Measurements from ENCODE around the gene GPATCH8.
"Not testable (repeated sequence)": the region's sequence is repeated elsewhere in the genome, so short reads cannot be mapped to it uniquely, and the experiment has no call there.

Gene GPATCH8

DNA sequence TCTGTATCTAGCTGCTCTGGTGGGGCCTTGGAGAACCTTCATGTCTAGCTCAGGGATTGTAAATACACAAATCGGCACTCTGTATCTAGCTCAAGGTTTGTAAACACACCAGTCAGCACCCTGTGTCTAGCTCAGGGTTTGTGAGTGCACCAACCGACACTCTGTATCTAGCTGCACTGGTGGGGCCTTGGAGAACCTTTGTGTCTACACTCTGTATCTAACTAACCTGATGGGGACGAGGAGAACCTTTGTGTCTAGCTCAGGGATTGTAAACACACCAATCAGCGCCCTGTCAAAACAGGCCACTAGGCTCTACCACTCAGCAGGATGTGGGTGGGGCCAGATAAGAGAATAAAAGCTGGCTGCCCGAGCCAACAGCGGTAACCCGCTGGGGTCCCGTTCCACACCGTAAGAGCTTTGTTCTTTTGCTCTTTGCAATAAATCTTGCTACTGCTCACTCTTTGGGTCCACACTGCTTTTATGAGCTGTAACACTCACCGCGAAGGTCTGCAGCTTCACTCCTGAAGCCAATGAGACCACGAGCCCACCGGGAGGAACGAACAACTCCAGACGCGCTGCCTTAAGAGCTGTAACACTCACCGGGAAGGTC is 133.7 kb downstream of the GPATCH8 start:
- peak; percentile 23 for DNase-seq

DNA sequence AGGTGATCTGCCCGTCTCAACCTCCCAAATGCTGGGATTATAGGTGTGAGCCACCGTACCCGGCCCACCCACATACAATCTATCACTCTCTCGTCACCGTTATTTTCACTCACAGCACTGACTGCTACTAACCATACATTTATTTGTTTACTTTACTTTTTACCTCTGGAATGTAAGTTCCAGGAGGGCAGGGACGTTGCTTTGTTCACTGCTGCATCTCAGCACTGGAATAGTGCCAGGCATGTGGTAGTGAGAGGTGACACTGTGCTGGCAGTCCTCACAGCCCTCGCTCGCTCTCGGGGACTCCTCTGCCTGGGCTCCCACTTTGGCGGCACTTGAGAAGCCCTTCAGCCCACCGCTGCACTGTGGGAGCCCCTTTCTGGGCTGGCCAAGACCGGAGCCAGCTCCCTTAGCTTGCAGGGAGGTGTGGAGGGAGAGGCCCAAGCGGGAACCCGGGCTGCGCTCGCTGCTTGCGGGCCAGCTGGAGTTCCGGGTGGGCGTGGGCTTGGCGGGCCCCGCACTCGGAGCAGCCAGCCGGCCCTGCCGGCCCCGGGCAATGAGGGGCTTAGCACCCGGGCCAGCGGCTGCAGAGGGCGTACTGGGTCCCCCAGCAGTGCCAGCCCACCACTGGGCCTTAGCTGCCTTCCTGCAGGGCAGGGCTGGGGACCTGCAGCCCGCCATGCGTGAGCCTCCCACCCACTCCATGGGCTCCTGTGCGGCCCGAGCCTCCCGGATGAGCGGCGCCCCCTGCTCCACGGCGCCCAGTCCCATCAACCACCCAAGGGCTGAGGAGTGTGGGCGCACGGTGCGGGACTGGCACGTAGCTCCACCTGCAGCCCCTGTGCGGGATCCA is 134.6 kb downstream of the GPATCH8 start:
- not testable (repeated sequence) for DNase-seq

DNA sequence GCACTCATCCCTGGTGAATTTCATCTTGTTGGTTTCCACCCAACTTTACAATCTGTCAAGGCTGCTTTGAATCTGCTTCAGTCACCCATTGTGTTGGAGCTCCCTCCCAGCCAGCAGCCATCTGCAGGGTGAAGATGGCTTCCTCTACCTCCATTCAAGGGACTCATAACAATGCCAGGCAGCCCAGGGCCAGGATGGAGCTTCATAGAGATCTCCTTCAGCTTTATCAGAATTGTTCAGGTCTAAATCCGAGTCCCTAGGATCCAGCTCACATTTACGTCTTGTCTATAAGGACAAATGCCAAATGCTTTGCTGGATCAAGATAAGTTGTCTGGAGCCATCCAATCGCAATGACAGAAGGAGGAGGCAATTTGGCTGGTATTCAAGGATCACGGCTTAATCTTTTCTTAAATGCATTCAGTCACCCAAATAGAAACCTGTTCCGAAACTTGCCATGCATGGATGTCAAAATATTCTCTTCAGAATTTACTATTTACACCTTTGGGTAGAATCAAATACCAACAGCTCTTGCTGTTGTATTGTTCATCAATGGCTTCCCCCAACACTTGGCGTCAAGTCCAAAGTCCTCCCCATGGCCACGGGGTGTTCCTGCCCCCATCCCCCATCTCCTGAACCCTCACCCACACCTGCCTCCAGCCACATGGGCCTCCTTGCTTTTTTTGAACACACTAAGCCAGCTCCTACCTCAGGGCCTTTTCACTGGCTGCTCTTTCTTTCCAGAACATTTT is 135.8 kb downstream of the GPATCH8 start:
- DNase-seq, result no peak

DNA sequence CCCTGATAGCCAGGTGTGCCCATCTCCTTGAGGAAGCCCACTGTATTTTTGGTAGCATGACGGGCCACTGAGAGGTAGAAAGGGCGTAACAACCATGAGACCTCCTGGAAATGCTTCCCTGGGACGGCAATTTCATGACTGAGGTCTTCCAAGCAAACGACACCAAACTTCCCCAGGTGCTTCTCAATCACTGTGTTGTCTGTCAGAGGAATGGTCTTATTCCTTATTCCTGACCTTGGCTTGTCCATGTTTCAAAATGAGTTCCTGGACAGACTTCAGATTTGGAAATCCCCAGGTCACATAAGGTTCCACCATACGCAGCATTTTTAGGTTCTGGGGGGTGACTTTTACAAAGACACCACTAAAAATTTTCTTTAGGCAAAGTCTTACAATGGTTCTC is 138.2 kb downstream of the GPATCH8 start:
- not testable (repeated sequence) for DNase-seq

DNA sequence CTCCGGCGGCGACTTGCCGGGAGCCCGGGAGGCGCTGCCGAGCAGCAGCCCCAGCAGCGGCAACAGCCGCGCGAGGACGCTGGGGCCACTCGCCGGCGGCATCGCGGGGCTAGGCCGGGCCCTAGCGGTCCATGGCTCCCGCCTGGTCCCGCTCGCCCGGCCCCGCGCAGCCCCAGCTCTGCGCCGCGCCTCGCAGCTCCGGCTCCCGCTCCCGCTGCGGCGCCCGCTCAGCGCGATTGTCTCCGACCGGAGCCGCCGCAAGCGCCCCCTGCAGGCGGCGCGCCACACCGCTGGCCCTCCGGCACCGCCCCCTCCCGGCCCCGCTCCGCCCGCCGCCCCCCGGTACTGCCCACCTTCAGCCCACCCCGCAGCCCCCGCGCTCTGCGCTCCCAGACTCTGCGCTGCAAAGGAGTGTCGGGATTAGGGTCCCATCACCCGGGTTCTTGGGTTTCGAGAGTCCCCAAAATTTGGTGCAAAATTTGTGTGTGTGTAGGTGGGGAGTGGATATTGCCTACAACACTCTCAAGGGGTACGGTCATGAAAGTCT is 139.5 kb downstream of the GPATCH8 start, which contains the start of gene FAM171A2:
TSS of gene FAM171A2 (minus strand) at position 241 of the 547 bp plus-strand sequence. CDS start at position 102, 139 bp downstream.
- DNase-seq, result peak; percentile 63

DNA sequence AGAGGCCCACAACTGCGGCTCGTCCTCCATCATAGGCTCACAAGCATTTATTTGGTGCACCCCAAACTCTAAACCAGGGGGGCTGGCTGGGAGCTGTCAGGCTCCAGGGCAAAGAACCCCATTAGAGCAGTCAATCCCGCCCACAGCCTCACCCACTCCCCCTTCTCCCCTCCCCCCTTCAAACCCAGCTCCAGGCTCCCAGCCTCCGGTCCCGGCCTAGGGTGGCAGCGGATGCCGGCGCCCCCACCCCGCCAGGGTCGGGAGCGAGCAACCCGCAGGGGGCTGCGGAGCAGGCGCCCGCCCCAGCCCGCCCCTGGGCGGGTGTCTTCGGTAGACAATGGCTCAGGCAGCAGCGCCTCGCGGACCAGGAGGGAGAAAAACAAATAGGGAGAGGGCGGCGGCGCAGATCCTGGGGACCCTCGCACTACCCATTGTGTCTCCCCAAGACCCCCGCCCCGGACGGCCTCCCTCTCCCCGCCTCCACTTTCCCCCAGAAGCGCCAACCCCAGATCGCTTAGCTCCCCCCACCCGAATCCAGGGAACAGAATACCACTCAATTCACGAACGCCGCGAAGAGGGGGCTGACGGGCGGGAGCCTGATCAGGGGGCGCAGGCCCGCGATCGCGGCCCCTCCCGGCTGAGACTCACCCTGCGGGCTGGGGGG is 140.1 kb downstream of the GPATCH8 start:
- DNase-seq, result peak; percentile 69

DNA sequence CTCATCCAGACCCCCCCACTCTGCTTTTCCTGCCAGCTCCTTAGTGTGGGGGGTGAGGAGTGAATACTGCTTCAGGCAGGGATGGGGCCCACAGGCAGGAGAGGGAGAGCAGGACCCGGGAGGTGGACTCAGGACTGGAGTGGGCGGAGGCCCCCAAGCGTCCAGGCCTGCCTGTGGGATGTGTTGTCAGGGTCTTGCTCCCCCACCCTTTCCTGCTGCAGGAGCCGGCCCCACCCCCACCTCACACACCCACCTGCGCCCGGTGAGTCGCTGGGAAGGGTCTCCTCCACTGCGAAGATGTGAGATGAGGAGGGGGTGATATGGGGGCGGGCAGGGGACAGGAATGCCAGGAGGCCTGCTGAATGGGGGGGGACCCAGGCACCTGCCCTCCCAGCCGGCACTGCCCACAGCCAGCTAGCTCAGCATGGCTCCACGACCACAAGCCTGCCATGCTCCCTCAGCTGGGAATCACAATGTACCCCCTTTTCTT is 140.7 kb downstream of the GPATCH8 start:
- DNase-seq, result no peak

DNA sequence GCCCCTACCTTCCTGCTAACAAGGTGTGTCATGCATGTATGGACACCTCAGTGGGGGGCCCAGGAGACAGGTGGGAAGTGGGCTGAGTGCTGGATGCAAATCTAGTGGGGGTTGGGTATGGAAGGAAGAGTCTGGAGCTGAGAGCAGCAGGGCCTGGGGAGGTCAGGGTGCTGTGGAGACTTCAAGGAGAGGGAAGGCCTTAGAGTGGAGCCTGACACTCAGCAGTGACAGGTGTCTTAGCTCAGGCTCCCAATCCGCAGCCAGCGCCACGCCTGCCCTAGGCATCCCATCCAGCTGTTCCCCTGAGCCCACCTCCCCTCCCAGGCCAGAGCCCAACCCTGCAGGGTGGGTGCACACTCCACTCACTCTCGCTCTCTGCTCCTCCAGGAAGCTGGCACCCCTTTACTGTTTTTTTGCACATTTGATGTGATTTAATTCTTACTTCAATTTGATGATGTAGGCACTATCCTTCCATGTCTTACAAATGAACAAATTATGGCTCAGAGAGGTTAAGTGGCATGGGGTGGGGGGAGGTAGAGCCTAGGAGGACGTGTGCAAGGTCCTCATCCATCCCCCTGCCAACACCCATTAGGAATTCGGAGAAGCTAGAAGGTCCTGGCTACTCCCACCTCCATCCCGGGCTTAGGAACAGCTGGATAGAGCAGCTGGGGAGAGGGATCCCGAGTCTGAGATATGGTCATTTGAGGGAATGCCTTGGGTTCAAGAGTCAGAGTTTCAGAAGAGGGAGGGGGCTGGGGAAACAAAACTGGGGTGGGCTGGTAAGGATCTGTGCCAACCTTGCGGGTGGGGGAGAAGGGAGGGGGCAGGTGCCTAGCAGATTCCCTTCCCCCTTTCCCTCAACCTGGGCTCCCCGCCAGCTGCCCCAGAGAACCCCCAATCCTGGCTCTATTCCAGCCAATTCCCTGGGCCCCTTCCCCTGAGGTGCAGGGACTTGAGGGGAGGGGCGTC is 141.6 kb downstream of the GPATCH8 start:
- DNase-seq, result peak; percentile 49

DNA sequence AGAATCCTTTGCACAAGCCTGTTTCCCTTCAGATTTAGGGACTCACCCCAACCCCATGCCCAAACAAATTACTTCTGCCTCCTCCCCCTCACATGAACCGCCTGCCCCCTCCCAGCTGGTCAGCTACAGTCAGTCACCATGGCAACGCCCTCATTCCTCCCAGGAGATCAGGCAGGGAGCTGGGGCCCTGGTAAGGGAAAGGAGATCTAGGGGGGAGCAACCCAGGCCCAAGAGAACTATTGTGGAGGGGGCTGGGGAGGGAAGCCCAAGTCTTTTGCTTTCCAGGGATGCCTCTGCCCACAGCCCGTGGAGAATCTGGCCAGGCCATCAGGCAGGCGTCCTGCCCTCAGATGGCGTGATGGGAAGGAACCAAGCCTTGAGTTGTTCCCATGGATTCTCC is 142.4 kb downstream of the GPATCH8 start:
- DNase-seq, result peak; percentile 35

DNA sequence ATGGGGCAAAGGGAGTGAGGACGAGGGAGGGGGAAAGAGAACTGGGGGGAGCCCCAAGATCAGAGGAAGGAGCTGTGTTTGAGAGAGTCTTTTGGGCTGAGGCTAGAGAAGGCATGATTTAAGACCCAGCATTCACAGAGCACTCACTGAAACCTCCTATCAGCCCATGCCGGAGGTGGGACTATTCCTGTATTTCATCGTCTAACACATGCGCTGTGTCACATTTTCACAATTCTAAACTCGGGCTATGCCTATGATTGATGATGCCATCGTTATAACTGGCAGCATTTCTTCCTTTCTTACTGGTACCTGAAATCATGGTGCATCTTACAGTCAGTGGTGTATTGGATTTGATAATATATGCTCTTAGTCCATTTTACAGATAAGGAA is 143.1 kb downstream of the GPATCH8 start:
- no peak for DNase-seq

DNA sequence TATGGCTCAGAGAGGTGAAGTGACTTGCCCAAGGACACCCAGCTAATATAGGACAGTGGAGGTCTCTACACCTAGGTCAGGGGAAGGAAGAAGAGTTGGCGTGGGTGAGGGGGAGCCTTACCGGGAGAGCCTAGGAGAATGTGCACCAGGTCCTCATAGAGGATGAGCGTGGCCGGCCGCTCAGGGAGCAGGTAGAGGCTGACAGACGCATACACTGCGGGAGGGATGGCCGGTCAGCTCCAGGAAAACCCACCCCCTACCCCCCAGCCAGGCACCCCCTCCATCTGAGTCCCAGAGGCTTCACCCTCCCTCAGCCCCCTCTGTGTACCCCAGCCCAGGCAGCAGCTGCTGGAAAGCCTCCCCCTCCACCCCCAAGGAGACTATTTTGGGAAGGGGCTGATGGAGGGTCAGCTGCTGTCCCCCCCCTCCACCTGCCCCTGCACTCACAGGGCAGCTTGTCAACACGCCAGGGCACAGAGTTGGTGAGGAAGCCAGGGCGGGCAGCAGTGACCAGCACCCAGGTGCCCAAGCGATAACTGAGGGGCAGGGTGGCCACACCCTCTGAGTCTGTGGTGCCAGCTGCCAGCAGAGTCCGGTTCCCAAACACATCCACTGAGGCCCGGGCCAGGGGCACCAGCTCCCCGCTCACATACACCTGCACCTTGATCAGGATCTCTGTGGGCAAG is 143.6 kb downstream of the GPATCH8 start:
- no peak for DNase-seq

DNA sequence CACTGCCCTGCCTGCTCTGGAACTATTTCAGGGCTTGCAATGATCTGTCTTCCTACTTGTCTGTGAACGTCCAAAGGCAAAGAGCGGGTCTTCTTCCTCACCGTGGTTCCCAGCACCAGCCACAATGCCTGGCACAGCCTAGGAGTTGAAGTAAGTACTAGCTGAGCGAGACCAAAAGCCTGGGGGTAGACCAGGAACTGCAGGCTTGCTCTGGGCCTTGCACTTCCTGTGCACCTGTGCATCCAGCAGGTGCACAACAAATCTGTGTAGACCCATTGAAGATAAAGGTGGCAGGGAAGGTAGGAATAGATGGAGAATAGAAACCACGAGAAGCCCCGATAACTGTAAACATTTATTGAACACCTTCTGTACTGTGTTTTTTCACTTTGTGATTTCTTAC is 144.2 kb downstream of the GPATCH8 start:
- DNase-seq, result no peak

DNA sequence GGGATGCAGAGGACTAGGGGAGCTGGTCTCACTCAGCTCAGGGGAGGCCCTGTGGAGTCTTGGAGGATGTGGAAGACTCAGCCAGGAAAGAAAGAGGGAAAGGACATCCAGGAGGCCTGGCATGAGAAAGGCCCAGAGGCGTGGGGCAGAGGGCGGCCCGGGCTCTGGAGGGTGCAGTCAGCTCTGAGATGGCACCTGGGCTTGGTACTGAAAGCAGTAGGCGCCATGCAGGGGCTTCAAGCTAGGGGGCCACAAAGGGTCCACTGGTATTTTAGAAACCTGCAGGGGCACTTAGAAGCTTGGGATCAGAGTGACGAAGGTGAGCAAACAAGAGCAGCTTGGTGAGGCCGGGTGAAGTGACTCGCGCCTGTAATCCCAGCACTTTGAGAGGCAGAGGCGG is 145.1 kb downstream of the GPATCH8 start:
- no peak for DNase-seq

DNA sequence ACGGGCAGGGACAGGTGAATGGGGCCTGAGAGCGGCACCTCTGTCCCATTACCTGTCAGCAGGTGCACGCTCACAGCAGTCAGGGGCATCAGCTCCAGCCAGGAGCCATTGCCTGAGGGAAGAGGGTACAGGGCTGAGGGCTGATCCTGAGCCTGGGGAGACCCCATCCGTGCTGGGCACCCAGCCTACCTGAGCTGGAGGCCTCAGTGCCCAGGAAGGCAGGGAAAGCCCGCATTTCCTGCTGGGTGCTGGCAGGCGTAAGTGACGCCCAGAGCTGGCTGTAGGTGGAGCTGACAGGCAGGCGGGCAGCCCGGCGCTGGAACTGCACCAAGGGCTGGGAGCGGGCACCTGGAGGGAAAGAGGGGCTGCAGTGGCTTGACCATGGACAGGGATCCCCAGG is 147.0 kb downstream of the GPATCH8 start:
- DNase-seq, result no peak

DNA sequence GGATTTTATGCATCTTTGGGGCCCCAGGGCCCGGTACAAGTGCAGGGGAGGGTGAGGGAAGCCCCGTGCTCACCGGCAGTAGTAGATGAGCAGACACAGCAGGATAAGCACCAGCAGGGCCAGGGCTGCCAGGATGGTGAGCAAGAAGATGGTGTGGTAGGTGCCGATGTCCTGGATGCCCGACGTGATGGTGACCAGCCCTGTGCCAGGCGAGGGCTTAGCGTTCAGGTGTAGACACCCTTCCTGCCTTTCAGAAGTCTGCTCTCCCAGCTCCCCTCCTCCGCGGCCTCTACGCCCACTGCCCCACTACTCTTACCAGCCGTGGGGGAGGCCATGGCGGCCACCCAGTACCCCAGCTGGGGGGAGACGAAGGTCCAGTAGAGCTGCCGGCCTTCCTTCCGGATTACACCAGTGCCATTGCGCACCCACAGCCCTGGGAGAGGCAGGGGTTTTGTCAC is 147.5 kb downstream of the GPATCH8 start:
- DNase-seq, result no peak

DNA sequence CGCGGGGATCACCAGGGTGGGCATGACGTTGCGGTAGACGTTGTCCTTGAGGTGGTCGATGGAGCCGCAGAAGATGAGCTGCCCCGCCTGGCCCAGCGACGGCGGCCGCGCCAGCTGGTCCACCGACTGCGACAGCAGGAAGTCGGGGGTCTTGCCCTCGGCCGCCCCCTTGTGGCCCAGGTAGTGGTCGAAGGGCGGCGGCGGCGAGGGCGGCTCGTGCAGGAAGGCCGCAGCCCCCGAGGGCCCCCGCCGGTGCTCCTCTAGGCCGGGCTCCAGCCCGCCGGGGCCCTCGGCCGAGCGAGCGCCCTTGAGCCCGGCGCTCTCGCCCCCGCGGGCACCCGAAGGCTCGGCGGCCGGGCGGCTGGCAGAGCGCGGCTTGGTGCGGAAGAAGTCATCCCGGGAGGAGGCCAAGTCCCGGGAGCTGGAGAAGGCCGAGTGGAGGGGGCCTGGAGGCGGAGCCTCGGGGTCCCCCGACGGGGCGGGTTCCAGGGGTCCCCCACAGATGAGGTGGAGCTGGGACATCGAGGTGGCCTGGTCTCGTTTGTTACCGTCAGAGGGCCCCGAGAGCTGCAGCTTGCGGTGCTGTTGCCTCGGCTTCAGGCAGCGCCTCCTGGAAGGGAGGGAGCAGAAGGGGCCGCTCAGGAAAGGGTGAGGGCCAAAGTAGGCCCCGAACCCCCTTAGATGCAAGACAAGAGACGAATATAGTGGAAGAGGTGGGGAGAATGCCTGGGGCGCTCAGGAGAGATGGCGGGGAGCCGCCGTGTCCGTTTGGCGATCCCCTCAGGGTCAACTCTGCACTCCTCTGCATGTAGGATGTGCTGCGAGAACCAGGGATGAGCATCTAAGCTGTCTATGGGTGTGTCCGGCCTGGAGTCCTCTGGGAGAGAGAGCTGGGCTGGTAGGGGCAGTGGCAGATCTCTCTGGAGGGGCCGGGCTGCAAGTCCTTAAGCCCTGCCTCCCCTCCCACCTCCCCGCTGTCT is 148.3 kb downstream of the GPATCH8 start:
- no peak for DNase-seq

DNA sequence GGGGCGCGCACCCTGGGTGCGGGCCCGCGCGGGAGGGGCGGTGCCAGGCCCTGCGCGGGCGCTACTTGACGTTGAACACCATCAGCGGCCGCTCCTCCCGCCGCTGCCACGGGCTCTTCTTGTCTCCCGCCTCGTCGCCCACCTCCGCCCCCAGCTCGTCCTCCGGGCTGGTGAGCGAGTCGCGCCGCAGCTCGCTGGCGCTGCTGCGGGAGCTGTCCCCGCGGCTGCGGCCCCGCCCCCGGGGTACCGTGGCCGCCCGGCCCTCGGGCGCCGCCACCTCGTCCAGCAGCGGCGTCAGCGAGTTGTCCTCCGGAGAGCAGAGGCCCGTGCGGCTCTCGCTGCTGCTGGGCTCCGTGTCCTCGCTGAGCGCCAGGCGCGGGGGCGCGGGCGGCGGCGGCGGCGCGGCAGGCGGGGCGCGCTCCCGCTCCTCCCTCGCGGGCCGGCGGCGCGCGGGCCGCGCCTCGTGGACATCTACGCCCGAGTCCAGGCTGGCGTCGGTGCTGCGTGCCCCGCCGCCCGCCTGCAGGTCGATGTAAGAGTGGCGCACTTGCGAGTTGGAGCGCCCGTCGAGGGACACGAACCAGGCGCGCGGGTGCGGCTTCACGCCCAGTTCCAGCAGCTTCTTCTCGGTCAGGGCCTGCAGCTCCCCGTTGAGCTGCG is 149.4 kb downstream of the GPATCH8 start:
- DNase-seq, result no peak

DNA sequence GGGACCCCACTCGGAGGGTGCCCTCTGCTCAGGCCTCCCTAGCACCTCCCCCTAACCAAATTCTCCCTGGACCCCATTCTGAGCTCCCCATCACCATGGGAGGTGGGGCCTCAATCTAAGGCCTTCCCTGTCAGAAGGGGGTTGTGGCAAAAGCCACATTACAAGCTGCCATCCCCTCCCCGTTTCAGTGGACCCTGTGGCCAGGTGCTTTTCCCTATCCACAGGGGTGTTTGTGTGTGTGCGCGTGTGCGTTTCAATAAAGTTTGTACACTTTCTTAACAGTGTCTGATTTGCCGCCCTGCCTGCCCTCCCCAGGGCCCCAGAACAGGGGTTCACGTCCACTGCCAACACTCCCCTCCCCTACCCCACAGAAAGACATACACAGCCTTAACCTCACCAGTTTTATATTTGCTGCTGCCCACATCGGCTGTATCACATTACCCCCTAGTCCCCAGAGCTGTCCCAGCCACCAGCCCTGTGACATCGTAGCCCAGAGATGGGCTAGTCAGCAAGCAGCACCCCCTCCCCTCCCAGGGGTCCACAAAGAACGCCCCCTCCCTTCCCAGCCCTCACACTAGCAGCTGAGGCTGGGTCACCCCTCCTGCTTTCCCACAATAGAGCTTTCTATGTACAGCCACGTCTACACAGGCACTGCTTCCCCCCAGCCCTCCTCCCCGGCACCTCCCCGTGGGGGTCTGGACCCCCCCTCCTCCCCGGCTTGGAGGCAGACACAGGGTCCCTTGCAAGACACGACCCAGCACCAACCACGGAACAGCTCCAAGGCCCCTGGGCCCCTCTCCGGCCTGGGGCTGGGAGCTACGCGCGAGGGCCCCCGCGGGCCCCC is 150.2 kb downstream of the GPATCH8 start:
- DNase-seq, result no peak

All from NCI-H146 (cell line).